Endometrial microvascular endothelial cells (primary cell): ENCODE results near the gene NNMT. TPM values are rescaled to one million over a fixed set of nuclear protein-coding genes. Genes with fewer than 3 reads are reported as not detected.

Experiments
- in situ Hi-C: cut with HindIII; loops from 2 replicates; pipeline ENCODE4 v1.10.0; 2017; ENCODE audit warnings: low sequenced_read_pairs, low pct_unique_long_range_greater_than_20kb; ENCODE audit errors: inconsistent ontology term
- total RNA-seq: library from RNA; depleted of rRNA; stranded (reverse); fragments of >200 nt; gene quantifications from one replicate; pipeline ENCODE4 v1.2.3, GENCODE V29; 2015; ENCODE audit errors: inconsistent ontology term

Gene NNMT
- total RNA-seq, 1 donor from 2014 or later: 294 TPM

DNA sequence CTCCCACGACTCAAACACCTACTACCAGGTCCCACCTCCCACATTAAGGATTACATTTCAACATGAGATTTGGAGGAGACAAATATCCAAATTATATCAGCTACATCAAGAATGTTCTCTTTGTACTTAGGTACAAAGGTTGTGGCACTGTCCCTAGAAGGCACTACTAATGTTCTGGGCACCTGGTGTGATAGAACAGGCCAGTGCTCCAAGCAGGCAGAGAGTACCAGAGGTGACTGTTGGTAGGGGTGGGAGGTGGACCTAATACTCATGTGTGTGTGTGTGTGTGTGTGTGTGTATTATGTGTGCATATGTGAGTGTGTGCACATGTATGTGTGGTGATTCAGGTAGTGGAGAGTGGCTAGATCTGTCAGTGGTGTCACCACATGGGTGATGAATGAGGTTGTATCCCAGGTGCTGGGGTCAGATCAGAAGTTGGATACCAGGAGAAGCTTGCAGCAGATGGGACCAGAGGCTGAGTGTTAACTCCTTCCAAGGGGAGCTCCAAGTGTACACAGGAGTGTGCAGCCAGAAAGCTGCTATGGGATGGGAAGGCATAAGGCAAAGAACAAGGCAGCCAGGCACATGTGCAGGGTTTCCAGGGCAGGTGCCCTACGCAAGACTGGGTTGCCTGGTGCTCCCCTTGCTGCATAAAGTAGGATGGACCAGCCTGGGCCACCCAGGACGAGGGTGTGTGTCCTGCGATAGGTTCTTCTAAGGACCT is 17.7 kb upstream of the NNMT start:
- in situ Hi-C loops: no loop called here

DNA sequence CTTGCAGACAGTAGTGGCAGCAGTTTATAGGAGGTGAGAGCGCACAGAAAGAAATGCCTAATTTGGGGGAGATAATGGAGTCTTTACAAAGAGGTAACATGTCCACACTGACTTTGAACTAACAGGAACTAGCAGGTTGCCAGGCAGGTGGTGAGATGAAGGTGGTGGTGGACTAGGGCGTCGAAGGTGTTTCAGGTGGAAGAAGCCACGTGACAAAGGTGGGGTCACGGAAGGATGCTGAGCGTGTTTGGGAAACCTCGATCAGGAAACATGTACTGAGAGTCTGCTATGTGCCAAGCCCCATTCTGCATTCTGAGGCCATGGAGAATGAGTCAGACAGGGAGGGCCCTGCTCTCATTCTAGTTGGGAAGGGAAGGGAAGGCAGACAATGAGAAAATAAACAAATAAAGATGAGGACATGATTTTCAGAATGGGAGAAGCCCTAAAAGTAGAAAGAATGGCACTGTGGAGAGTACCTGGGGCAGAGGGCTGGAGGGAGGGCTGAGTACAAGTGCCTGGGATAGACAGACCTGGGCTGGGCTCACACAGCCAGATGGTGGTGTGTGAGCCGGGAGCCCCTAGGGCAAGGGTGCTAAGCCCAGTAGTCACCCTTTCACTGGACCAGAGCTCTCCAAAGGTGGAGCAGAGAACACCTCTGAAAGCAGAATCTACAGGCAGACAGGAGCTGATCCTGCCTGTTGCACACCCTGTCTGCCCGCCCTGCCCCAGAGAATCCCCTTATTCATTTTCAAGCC is 16.2 kb upstream of the NNMT start:
- in situ Hi-C loops: no loop called here

DNA sequence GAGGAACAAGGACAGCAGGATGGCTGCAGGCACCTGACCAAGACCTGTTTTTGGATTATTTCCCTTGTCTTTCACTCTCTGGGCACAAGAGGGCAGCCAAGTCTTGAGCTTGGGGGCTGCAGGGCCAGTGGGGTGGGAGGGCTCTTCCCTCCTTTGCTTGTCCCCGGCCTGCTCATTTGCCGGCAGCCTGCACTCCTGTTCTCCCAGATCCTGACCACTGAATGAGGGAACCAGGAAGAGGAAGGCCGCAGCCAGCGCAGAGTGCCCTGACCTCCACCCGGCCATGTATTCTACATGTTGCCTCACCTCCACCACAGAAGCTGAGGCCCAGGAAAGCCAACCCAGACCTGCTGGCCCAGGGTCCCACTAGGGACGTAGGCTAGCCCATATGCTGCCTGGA is 15.5 kb upstream of the NNMT start:
- in situ Hi-C loops: no loop called here

DNA sequence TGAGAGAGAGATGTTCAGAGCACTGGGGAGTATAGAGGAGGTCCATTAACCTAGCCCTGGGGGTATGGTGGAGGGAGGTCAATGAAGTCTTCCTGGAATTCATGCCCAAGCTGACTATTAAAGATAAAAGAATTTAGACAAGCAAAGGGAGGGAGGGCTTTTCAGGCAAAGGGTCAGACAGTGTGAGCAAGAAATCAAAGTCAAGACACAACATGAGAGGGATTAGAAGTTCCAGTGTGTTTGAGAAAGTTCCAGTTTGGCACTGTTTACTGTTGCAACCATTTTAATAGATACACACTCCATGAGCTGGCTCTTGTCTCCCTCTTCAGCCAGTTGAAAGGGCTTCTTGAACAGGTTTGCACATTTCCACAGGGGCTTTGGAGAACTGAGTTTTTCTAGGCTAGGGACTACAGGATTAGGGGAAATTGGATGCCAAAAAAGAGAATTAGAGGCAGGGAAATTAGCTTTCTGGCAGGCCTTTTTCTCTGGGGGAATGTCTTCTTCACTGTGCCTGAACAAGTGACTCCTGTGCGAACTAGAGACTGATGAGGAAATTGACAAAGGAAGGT is 14.7 kb upstream of the NNMT start:
- in situ Hi-C loops: no loop called here

DNA sequence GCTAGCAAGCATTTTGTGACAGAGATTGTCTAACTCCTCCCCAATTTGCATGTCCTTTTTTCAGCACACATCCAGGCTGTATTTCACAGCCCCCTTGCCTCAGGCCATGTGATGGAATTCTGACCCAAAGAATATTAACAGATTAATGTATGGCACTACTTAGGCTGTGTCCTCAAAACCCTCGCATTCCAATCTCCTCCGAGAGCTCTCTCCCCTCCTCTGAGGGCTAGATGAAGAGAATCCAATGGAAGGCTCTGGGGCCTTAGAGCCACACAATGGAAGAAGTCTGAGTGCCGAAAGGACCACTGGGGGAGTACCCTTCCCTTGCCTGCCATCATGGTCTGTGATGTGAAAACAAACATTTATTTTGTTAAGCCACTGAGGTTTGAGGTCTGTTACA is 13.7 kb upstream of the NNMT start:
- in situ Hi-C loops: no loop called here

DNA sequence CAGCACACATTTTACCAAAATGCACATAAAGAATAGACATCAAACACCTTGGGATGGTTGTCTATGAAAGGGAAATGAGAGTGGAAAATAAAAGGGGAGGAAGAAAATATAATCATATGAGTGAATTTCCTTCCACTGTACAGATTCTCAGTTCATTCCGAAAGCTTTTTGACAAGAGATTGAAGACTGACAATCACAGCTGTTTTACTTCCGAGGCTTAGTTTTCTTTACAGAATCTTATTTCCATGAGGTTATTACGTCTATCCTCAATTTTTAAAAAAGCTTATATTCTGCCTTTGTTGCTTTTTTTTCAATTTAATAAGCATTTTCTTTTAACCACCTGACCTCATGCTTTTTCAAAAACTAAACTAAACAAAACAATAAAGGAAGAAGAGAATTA is 12.8 kb upstream of the NNMT start:
- in situ Hi-C loops: no loop called here

DNA sequence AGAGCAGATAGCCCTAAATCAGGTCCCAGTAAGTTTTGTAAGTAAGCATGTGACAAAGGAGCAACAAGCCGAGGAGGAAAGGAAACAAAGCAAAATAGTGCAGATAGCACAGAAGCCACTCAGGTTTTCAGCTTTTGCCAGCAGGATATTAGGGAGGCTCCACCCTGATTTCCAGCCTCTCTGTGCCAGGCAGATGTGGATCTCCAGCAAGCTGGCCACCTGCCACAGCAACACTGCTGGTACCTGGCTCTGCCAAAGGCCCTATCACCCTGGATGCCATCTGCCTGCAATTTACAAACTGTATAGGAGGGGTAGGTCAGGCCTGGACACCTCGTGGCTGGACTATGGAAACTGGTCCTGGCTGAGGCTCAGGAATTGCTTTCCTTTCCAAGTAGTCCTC is 12.2 kb upstream of the NNMT start:
- in situ Hi-C loops: no loop called here

DNA sequence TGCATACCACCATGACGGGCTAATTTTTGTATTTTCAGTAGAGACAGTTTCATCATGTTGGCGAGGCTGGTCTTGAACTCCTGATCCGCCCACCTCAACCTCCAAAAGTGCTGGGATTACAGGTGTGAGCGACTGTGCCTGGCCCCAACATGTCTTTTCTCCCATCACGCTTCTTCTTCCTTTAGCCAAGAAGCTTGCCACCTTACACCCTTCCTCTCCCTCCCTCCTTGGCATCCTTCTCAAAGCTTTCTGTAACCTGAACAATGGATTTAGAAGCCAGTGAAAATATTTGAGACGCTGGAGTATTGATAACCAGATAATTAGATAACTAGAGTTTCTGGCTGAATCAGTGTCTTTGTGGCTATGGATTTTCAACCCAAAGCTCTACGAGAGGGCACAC is 11.3 kb upstream of the NNMT start:
- in situ Hi-C loops: no loop called here

DNA sequence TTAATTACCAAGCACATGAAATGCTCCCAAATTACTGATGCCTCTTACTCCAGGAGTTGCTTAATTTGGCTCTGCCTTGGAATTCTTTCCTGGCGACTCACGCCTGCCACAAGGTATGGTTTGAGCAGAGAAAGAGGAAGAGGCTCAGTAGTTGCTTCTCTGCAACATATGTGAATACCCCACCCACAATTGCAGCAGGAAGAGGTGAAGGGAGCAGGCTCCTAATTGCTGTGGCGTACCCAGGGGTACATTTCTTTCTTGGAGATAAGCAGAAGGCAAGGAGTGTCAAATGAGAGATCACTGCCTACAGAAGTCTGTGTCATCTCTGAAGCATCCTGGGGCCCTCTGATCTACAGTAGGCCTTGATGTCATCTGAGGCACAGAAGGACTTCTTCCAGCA is 10.6 kb upstream of the NNMT start:
- in situ Hi-C loops: no loop called here

DNA sequence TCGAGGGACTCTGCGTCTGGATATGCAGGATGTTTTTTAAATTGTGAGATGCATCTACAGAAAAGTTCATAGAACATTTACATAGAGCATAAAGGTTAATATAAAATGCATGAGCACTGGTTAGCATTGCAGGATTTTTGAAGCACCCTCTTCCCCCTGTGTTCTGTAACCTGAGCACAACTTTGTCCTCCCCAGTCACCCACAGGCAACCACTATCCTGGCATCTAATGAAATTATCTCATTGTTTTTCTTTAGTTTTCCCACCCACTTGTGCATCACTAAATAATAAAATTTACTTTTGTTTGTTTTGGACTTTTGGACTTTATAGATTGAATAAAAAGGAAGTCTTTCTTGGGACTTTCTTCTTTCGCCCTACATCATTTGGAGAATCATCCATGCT is 10.0 kb upstream of the NNMT start:
- in situ Hi-C loops: no loop called here

DNA sequence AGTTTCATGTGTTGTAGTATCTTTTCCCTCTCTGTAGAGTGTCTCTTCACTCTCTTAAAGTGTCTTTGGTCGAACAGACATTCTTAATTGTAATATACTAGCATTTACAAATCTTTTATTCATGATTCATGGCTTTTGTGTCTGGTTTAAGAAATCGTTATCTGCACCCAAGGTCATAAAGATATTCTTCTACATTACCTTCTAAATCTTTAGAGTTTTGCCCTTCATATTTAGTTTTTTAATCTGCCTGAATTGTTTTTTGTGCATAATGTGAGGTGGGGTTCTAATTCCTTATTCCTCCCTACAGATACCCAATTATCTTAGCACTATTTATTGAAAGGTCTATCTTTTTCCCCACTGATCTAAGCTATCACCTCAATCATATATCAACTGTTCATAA is 9.0 kb upstream of the NNMT start:
- in situ Hi-C loops: no loop called here

DNA sequence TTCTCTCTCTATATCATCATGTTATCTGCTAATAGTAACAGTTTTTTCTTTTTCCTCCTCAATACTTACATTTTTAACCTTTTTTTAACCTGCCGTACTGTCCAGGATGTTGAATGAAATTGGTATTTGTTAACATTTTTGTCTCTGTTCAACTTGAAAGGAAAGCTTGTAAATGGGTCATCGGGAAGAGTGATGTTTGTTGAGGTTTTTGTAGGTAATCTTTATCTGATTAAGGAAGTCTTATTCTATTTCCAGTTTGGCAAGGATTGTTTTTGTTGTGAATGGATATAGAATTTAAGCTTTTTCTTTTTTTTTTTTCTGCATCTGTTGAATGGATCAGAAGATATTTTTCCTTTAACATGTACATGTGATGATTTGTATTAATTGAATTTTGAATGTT is 8.1 kb upstream of the NNMT start:
- in situ Hi-C loops: no loop called here

DNA sequence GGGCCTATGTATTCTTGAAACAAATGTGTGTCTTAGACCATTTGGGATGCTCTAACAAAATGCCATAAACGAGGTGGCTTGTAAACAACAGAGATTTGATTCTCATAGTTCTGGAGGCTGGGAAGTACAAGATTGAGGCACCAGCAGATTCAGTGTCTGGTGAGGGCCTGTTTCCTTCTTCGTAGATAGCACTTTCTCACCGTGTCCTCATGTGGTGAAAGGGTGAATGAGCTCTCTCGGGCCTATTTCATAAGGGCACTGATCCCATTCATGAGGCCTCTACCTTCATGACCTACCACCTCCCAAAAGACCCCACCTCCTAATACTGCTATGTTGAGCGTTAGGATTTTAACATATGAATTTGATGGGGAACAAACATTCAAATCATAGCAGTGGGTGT is 6.4 kb upstream of the NNMT start:
- in situ Hi-C loops: no loop called here

DNA sequence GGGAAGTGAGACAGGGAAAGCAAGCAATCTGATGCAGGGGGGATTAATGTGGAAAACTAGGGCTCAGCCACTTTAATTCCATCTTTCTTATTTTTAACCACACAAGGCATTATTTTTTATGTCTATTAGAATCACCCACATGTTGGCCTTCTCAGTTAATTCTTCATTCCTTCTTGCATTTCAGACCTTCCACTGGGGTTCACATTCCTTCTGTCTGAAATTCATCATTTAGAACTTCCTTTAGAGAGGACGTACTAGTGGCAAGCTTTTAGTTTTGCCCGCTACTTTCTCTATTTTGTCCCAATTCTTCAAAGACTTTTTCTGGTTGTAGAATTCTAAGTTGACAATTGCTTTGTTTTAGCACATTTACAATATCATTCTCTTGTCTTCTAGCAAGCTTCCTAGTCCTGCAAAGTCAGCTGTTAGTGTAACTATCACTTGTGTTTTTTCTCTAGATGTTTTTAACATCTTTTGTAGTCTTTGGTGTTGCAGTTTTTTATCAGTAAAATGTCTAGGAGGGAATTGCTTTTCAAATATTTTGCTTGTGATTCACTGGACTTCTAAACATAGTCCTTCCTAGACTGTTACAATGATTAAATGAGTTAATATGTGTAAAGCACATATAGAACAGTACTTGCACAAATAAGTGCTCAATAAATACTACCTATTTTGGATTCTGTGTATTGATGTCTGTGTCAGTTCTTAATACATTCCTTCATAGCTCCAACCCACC is 5.5 kb upstream of the NNMT start:
- in situ Hi-C loops: no loop called here

DNA sequence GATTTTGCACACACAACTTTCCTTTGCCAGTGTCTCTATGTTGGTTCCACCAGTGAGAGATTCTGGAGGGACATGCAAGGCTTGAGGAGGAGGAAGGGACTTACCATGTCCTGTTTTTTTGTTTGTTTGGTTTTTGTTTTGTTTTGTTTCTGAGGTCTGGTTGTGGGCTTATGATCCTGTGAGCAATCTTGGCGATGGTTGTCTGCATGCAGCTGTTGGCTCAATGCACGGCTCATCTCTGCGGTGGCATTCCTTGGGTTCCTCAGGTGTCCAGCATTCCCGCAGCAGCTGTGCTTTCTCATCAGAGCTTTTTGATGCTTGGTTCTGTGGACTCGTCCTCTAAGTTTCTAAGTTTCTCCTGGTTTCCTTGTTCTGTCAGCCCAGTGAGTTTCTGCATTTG is 4.8 kb upstream of the NNMT start:
- in situ Hi-C loops: no loop called here

DNA sequence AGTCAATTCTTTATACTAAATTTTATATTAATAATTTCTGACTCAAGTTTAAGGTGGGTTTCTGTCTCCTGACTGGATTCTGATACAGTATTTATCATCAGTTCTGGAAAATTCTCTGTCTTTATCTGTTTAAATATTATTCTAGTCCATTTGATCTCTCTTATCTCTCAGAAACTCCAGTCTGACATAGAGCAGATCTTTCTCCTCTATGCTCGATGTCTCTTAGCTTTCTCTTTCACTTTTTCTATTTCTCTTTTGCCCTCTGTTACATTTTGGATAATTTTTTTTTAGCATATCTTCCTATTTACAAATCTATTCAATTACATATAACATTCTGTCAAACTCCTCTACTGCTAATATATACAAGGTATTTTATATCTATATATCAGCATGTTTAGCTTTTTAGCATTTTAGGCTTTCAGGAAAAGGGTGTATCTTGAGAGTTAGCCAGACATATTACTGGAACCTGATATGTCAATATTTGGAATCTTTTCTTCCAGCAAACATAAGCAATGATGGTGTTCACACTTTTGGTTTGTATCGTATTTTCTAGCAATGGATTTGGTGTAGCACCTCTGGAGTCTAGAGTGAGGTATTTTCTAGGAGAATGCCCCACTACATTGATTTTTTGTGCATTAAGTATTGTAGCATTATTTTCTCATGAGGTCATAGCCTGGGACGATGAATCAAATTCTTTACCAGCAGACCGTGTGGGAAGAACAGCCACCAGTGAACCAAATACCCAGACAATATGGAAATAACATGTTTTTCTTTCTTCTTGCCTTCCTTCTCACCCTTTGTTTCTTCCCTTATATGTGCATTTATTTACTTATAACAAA is 4.1 kb upstream of the NNMT start:
- in situ Hi-C loops: no loop called here

DNA sequence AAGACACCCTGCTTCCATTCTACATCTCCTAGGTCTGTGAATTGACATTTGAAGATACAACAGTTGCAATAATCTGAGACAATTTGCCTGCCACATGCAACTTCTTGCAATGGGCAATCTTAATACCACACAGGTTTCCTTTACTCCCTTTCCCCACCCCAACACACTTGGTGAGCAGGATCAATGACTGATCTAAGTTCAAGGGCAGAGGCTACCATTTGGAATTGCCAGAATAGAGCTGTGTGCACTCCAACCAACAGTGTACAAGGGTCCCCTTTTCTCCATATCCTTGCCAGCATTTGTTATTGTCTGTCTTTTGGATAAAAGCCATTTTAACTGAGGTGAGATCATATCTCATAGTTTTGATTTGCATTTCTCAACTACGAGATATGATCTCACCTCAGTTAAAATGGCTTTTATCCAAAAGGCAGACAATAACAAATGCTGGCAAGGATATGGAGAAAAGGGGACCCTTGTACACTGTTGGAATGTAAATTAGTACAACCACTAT is 2.9 kb upstream of the NNMT start:
- in situ Hi-C loops: no loop called here

DNA sequence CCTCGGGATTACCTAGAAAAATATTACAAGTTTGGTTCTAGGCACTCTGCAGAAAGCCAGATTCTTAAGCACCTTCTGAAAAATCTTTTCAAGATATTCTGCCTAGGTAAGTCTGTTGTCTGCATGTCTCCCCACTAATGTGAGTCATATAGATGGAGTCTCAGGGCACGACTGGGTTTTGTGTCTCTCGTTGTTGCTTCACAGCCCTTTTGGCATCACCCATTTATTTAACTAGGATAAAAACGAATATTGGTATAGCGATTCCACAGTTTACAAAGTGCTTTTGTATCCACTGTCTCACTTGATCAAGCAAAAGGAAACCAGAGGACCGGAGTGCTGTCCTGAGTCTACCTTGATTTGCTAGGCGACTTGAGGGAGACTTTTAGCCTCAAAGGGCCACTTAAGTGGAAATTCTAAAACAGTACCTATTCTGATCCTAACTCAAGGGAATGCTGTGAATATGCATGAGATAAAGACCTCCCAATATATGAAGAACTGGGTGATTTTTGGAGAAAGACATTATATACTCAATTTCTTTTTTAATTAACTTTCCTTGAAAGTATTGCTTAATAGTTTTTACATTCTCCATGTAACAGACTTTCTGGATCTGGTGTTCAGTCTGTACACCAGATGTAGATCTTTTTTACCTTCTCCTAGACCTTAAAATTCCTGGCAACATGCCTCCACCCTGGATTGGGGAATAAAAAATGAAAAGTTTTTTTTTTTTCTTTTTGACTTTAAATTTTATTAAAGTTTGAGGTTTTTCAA is 590 bp downstream of the NNMT start:
- in situ Hi-C loops: no loop called here
